Upper lobe of left lung (tissue), 6 donors: ENCODE measurements around the gene FGFRL1. TPM values are rescaled to one million over a fixed set of nuclear protein-coding genes. Genes with fewer than 3 reads are reported as not detected.
A peak's percentile ranks its signal among the peaks of the same experiment; 100 is the strongest.

Source experiments
- ATAC-seq, 2 donors: fragments of 200-7000 bp; cut with Tn5 transposase; one replicate each; pipeline ENCODE4 v1.9.1; 2022; ENCODE audit warnings: mild to moderate bottlenecking in 2 of 2, moderate library complexity in 2 of 2; ENCODE audit not compliant: low FRiP score in 2 of 2
- DNase-seq, 2 donors: peaks; one replicate each; pipeline ENCODE4 v3.0.0-alpha.2; 2019 to 2020
- H3K27ac ChIP-seq, 4 donors: fragments of 200-600 bp; sonication (generic); one replicate each; pipeline ENCODE4 v1.5.1; 2016 to 2019
- H3K27me3 ChIP-seq, 4 donors: fragments of 200-600 bp; sonication (generic); one replicate each; pipeline ENCODE4 v1.5.1; 2017 to 2019
- H3K36me3 ChIP-seq, 4 donors: fragments of 200-600 bp; sonication (generic); one replicate each; pipeline ENCODE4 v1.5.1; 2016 to 2019
- H3K4me1 ChIP-seq, 4 donors: fragments of 200-600 bp; sonication (generic); one replicate each; pipeline ENCODE4 v1.5.1; 2018 to 2019
- H3K4me3 ChIP-seq, 4 donors: fragments of 200-600 bp; sonication (generic); one replicate each; pipeline ENCODE4 v1.5.1; 2017 to 2019; ENCODE audit warnings: mild to moderate bottlenecking in 2 of 4, moderate library complexity in 1 of 4
- H3K9me3 ChIP-seq, 4 donors: fragments of 200-600 bp; sonication (generic); one replicate each; pipeline ENCODE4 v1.5.1; 2018 to 2019
- CTCF ChIP-seq, 6 experiments: fragments of 450-650 bp in 4 of 6; fragments of 200-600 bp in 2 of 6; sonication (generic) in 2 of 6; IDR thresholded peaks; one replicate each; pipeline ENCODE4 v1.5.1; 2016 to 2019; ENCODE audit warnings: antibody characterized with exemption in 6 of 6
- EP300 ChIP-seq, 4 donors: sonication (generic); formaldehyde crosslinking; IDR thresholded peaks; one replicate each; pipeline ENCODE4 v1.5.1; 2017; ENCODE audit warnings: antibody characterized with exemption in 4 of 4, control low read depth in 2 of 4
- POLR2A ChIP-seq, 4 donors: fragments of 450-650 bp; IDR thresholded peaks; one replicate each; pipeline ENCODE4 v1.5.1; 2016 to 2017; ENCODE audit warnings: antibody characterized with exemption in 4 of 4, mild to moderate bottlenecking in 2 of 4
- POLR2AphosphoS5 ChIP-seq, 2 donors: sonication (generic); formaldehyde crosslinking; IDR thresholded peaks; one replicate each; pipeline ENCODE4 v1.5.1; 2017; ENCODE audit warnings: antibody characterized with exemption in 2 of 2
- WGBS, 2 donors: methylation state at CpG; one replicate each; pipeline ENCODE4 v1.1.5; 2017 to 2018; 5-methylcytosine and 5-hydroxymethylcytosine counted together
- total RNA-seq, 6 donors: library from RNA; depleted of rRNA in 4 of 6; stranded (reverse); fragments of >200 nt in 4 of 6; gene quantifications; one replicate each; pipeline versions ENCODE4 v1.1.0 to v1.2.1, GENCODE V29; 2016 to 2021
- donor health status: DM: no; HTN: no; CAD: no; lungs with moderate emphysema.
- donor health status: DM: no; HTN: yes; CAD: no; lungs with severe emphysema.

The FGFRL1 gene
- total RNA-seq, 6 donors from 2014 or later = 21.0 to 32.4 (median 25.6) TPM

DNA sequence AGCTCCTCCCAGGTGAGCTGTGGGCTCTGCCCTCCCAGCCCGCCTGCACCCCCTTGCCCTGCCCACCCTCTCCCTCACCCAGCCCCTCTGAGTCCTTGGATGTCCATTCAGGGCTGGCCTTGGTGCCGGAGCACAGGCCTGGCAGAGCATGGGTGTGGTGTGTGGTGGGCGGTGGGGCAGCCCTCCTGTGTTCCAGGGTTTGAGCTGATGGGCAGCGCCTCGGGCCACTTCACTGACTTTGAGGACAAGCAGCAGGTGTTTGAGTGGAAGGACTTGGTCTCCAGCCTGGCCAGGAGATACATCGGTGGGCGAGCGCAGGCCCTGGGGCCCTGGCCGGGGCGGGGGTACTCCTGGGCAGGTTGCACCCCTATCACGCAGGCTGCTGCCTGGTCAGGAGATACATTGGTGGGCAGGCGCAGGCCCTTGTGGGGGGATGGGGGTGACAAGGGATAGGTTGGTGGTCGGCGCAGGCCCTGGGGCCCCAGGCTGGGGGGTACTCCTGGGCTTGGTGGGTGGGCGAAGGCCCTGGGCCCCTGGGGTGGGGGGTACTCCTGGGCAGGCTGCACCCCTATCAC lies 10.7 kb upstream of the FGFRL1 start:
- TF ChIP-seq EP300 (IDR thresholded peaks at IDR 0.05) = no peak
- TF ChIP-seq CTCF (IDR thresholded peaks at IDR 0.05) = no peak
- TF ChIP-seq POLR2AphosphoS5 (IDR thresholded peaks at IDR 0.05) = no peak
- no peak for TF ChIP-seq POLR2A (IDR thresholded peaks at IDR 0.05)

DNA sequence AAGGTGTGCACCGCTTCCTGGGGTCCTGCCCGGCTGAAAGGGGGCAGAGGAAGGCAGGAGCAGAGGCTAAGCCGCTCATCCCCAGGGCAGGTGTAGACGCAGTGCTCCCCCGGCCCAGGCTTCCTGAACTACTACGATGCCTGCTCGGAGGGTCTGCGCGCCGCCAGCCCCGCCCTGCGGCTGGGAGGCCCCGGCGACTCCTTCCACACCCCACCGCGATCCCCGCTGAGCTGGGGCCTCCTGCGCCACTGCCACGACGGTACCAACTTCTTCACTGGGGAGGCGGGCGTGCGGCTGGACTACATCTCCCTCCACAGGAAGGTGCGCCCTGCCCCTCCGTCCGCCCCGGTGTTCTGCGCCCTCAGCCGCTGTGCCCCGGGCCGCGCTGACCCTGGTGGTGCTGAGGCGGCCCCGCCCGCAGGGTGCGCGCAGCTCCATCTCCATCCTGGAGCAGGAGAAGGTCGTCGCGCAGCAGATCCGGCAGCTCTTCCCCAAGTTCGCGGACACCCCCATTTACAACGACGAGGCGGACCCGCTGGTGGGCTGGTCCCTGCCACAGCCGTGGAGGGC lies 9.8 kb upstream of the FGFRL1 start:
- H3K27ac ChIP-seq = no peak overlapping the region
- ATAC-seq = no peak
- no peaks in the 10 kb centered on the region for H3K36me3 ChIP-seq
- 23 to 29% methylated on average over 8 to 47 of the region's 48 CpGs for WGBS, 2 donors
- DNase-seq = peak in 1 of 2 donors; percentile 83
- peaks cover 4 to 55% (median 38%) of the 10 kb centered on the region in 4 donors for H3K27me3 ChIP-seq
- TF ChIP-seq EP300 (IDR thresholded peaks at IDR 0.05) = no peak
- no peak for TF ChIP-seq POLR2A (IDR thresholded peaks at IDR 0.05)
- TF ChIP-seq CTCF (IDR thresholded peaks at IDR 0.05) = no peak
- no peak for TF ChIP-seq POLR2AphosphoS5 (IDR thresholded peaks at IDR 0.05)
- H3K4me1 ChIP-seq = peaks cover 29 to 43% (median 31%) of the 10 kb centered on the region in 4 donors
- H3K4me3 ChIP-seq = peak overlapping the region in 1 of 4 donors; percentile 9
- no peaks in the 10 kb centered on the region for H3K9me3 ChIP-seq

More for the DNA sequence above, 10.7 kb upstream of the FGFRL1 start:
- ATAC-seq (no peak), DNase-seq (peak in 1 of 2 donors; percentile 82)
- Histone ChIP-seq H3K36me3 (no peaks in the 10 kb centered on the region), H3K4me1 (peaks cover 29 to 44% (median 31%) of the 10 kb centered on the region in 4 donors), H3K9me3 (no peaks in the 10 kb centered on the region), H3K4me3 (no peak overlapping the region), H3K27ac (no peak overlapping the region), H3K27me3 (peaks cover 4 to 56% (median 41%) of the 10 kb centered on the region in 4 donors)
- 85 to 91% methylated on average over 7 to 13 of the region's 15 CpGs for WGBS, 2 donors

GRCh38 chr4:1002131-1002630 lies 9.2 kb upstream of the FGFRL1 start:
- Histone ChIP-seq H3K36me3 (no peaks in the 10 kb centered on the region), H3K4me1 (peaks cover 26 to 38% (median 28%) of the 10 kb centered on the region in 4 donors), H3K9me3 (no peaks in the 10 kb centered on the region), H3K27ac (no peak overlapping the region), H3K4me3 (peak overlapping the region in 1 of 4 donors; percentile 9), H3K27me3 (peaks cover 4 to 52% (median 36%) of the 10 kb centered on the region in 4 donors)
- 3% methylated on average over 15 of the region's 54 CpGs; no CpG with 5 or more reads in 1 of the 2 donors for WGBS, 2 donors
- no peak for TF ChIP-seq CTCF (IDR thresholded peaks at IDR 0.05)
- TF ChIP-seq EP300 (IDR thresholded peaks at IDR 0.05) = no peak
- TF ChIP-seq POLR2AphosphoS5 (IDR thresholded peaks at IDR 0.05) = no peak
- TF ChIP-seq POLR2A (IDR thresholded peaks at IDR 0.05) = no peak
- ATAC-seq (peak in 1 of 2 donors; percentile 20), DNase-seq (peak; percentile 54 to 93)

DNA sequence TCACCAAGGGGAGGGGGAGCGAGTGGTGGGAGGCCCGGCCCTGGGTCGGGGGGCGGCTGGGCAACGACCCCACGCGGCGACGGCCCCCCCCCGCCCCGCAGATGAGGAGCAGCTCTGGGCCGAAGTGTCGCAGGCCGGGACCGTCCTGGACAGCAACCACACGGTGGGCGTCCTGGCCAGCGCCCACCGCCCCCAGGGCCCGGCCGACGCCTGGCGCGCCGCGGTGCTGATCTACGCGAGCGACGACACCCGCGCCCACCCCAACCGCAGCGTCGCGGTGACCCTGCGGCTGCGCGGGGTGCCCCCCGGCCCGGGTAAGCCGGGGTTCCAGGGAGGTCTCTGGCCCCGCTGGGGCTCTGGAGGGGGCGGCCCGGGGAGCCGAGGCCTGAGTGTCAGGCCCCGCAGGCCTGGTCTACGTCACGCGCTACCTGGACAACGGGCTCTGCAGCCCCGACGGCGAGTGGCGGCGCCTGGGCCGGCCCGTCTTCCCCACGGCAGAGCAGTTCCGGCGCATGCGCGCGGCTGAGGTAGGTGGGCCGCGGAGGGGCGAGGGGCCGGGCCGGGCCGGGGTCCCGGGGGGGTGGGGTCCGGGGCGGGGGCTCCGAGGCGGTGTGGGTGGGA lies 8.7 kb upstream of the FGFRL1 start:
- Histone ChIP-seq H3K27ac (no peak overlapping the region), H3K9me3 (no peaks in the 10 kb centered on the region), H3K4me3 (peak overlapping the region in 1 of 4 donors; percentile 9), H3K36me3 (no peaks in the 10 kb centered on the region), H3K27me3 (peaks cover 4 to 47% (median 31%) of the 10 kb centered on the region in 4 donors), H3K4me1 (peaks cover 21 to 32% (median 23%) of the 10 kb centered on the region in 4 donors)
- 3% methylated on average over 8 of the region's 75 CpGs; no CpG with 5 or more reads in 1 of the 2 donors for WGBS, 2 donors
- ATAC-seq (no peak), DNase-seq (peak in 1 of 2 donors; percentile 84)
- TF ChIP-seq POLR2A (IDR thresholded peaks at IDR 0.05) (no peak), POLR2AphosphoS5 (IDR thresholded peaks at IDR 0.05) (no peak), EP300 (IDR thresholded peaks at IDR 0.05) (no peak), CTCF (IDR thresholded peaks at IDR 0.05) (no peak)
